ENCODE results near the gene DGKA. TPM values are rescaled to one million over a fixed set of nuclear protein-coding genes. Genes with fewer than 3 reads are reported as not detected.
"Not testable (repeated sequence)": the region's sequence is repeated elsewhere in the genome, so short reads cannot be mapped to it uniquely, and the experiment has no call there.

The DGKA gene
- total and polyA plus RNA-seq, 4 experiments from 2014 or later: 195 to 1,410 (median 897) TPM

DNA sequence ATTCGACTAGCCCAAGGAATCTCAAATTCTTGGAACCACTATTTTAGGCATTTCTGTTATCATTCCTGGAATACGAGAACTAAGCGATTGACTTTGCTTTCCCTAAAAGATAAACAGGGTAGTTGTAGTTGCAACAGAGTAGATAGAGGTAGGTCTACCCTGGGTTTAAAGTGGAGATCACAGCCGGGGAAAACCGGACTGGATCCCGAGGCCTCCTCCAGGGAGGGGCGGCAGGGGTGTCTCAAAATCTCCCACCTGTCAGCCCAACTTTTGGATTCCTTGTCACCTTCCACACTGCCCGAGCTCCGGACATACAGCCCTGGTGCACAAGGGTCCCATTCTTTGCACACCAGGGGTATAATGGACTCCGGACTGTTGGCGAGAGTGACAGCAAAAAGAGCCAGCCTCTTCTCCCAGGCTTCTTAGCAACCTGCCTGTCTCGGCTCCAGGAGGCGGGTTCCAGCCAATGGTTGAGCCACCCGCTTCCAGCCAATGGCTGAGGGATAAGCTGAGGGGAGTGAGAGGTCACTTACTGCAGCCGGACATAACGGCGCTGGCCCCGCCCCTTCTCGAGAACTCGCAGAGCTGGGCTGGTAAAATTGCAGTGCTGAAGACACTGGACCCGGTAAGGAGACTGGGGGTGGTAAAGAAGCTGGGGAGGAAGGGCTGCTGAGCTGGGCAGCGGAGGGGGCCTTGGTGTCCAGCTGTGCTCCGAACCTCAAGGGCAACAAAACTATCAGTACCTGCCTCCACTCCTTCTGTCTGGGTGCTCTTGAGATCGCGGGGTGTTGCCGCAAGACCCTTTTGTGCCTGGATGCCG, 66.0 kb downstream of the DGKA start, which contains the start of gene SUOX:
TSS of gene SUOX (plus strand) at position 562 of the 820 bp plus-strand sequence. CDS start 4,946 bp downstream, outside the sequence.
- ChIA-PET POLR2A (ENCODE audit: partially characterized antibody) (interaction anchor here (0.7 to 2.2 kb wide), 16 partner anchors 10 to 120 kb away, joined by 3 to 20 read pairs (median 3); partner anchors contain the start of genes IKZF4, RAB5B and RPS26), CTCF (ENCODE audit: partially characterized antibody) (interaction anchor here (1.0 to 5.7 kb wide), 32 partner anchors 7 to 272 kb away, joined by 3 to 61 read pairs (median 6); partner anchors contain the start of genes IKZF4, ORMDL2, PA2G4 and RAB5B)
- H3K27ac ChIP-seq (ENCODE audit: low read depth, low read length): no peak within 1 kb of the TSS
- H3K36me3 Mint-ChIP-seq: peaks cover 21 to 24% of the 10 kb centered on the region in 2 donors
- DNase-seq: peak in 1 of 5 donors; percentile 6
- peaks cover 0 to 1% of the 10 kb centered on the region in 2 donors for H3K27me3 Mint-ChIP-seq
- peaks cover 16% of the 10 kb centered on the region for H3K4me1 ChIP-seq (ENCODE audit: insufficient read depth, low read length)
- peak within 1 kb of the TSS in 6 of 7 donors; percentile 14 to 92 (median 62) for H3K27ac Mint-ChIP-seq
- H3K4me1 Mint-ChIP-seq: peaks cover 10 to 23% (median 12%) of the 10 kb centered on the region in 4 donors
- no peaks in the 10 kb centered on the region for H3K9me3 Mint-ChIP-seq
- peaks cover 21% of the 10 kb centered on the region for H3K36me3 ChIP-seq (ENCODE audit: insufficient read depth, low read length)
- no peaks in the 10 kb centered on the region for H3K9me3 ChIP-seq (ENCODE audit: control insufficient read depth in 1 of 2, low read length in 2 of 2)
- intact Hi-C loops (cut with micrococcal nuclease): loop anchor here (1.0 to 5.0 kb wide), 5 partner anchors 22 to 259 kb away; partner anchors contain the start of genes RAB5B, RPL41, RPS26 and ZC3H10
- peak within 1 kb of the TSS in 6 of 8 donors; percentile 2 to 54 (median 46) for H3K4me3 Mint-ChIP-seq
- peak within 1 kb of the TSS in 1 of 2 donors; percentile 18 for H3K4me3 ChIP-seq (ENCODE audit: low read length in 2 of 2)
- no peaks in the 10 kb centered on the region for H3K27me3 ChIP-seq (ENCODE audit: insufficient read depth, low read length)

DNA sequence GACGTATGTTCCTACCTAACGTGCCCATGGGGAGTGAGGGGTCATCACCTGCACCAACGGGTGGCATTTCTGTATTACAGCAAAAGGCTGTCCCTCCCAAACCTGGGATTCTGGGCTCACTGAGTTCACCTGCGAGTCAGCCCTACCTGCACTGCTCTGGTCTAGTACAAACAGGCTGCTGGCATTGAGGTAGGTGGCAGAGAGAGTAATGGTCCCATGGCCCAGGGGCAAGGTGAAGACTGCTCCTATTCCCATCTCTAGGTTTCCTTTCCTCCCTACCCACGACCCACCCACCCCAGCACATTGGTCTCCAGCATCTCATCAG, 66.5 kb downstream of the DGKA start:
- Mint-ChIP-seq H3K27me3 (peaks cover 0 to 1% of the 10 kb centered on the region in 2 donors), H3K36me3 (peaks cover 15 to 18% of the 10 kb centered on the region in 2 donors), H3K4me1 (peaks cover 10 to 23% (median 12%) of the 10 kb centered on the region in 4 donors), H3K4me3 (peak overlapping the region in 4 of 8 donors; percentile 31 to 54 (median 45)), H3K27ac (no peak overlapping the region), H3K9me3 (no peaks in the 10 kb centered on the region)
- intact Hi-C loops (cut with micrococcal nuclease): loop anchor here (2.0 to 5.0 kb wide), 2 partner anchors 23 to 120 kb away; partner anchors contain the start of genes RAB5B, RPL41 and ZC3H10
- no peak for DNase-seq
- H3K36me3 ChIP-seq (ENCODE audit: insufficient read depth, low read length): peaks cover 15% of the 10 kb centered on the region
- H3K27me3 ChIP-seq (ENCODE audit: insufficient read depth, low read length): no peaks in the 10 kb centered on the region
- ChIA-PET POLR2A (ENCODE audit: partially characterized antibody) (interaction anchor here (0.7 to 2.2 kb wide), 6 partner anchors 10 to 49 kb away, joined by 3 to 9 read pairs (median 3); partner anchors contain the start of genes IKZF4, RAB5B and RPS26), CTCF (ENCODE audit: partially characterized antibody) (interaction anchor here (0.7 to 5.7 kb wide), 13 partner anchors 8 to 259 kb away, joined by 3 to 61 read pairs (median 7); partner anchors contain the start of genes ORMDL2, PA2G4 and SARNP)
- H3K4me3 ChIP-seq (ENCODE audit: low read length in 2 of 2): no peak overlapping the region
- H3K9me3 ChIP-seq (ENCODE audit: control insufficient read depth in 1 of 2, low read length in 2 of 2): no peaks in the 10 kb centered on the region
- H3K27ac ChIP-seq (ENCODE audit: low read depth, low read length): no peak overlapping the region
- H3K4me1 ChIP-seq (ENCODE audit: insufficient read depth, low read length): peaks cover 16% of the 10 kb centered on the region

DNA sequence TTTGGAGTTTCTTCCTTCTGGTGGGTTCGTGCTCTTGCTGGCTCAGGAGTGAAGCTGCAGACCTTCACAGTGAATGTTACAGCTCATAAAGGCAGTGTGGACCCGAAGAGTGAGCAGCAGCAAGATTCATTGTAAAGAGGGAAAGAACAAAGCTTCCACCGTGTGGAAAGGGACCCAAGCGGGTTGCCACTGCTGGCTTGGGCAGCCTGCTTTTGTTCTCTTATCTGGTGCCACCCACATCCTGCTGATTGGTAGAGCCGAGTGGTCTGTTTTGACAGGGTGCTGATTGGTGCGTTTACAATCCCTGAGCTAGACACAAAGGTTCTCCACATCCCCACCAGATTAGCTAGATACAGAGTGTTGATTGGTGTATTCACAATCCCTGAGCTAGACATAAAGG, 68.6 kb downstream of the DGKA start:
- H3K36me3 Mint-ChIP-seq; DNase-seq; H3K4me3 ChIP-seq (ENCODE audit: low read length in 2 of 2); H3K27me3 Mint-ChIP-seq; H3K27ac Mint-ChIP-seq; H3K9me3 Mint-ChIP-seq; H3K4me3 Mint-ChIP-seq; POLR2A ChIA-PET (ENCODE audit: partially characterized antibody); H3K36me3 ChIP-seq (ENCODE audit: insufficient read depth, low read length); H3K27me3 ChIP-seq (ENCODE audit: insufficient read depth, low read length); H3K9me3 ChIP-seq (ENCODE audit: control insufficient read depth in 1 of 2, low read length in 2 of 2); H3K27ac ChIP-seq (ENCODE audit: low read depth, low read length): not testable (repeated sequence)
- peaks cover 16% of the 10 kb centered on the region for H3K4me1 ChIP-seq (ENCODE audit: insufficient read depth, low read length)
- H3K4me1 Mint-ChIP-seq: peaks cover 10 to 23% (median 12%) of the 10 kb centered on the region in 4 donors
- CTCF ChIA-PET (ENCODE audit: partially characterized antibody): interaction anchor here (0.7 to 5.7 kb wide), 5 partner anchors 8 to 261 kb away, joined by 3 to 36 read pairs (median 15); no protein-coding TSS in a partner anchor
- intact Hi-C loops (cut with micrococcal nuclease): loop anchor here (5.0 kb wide), 1 partner anchor 118 kb away; the partner anchor contains the start of genes RPL41 and ZC3H10

DNA sequence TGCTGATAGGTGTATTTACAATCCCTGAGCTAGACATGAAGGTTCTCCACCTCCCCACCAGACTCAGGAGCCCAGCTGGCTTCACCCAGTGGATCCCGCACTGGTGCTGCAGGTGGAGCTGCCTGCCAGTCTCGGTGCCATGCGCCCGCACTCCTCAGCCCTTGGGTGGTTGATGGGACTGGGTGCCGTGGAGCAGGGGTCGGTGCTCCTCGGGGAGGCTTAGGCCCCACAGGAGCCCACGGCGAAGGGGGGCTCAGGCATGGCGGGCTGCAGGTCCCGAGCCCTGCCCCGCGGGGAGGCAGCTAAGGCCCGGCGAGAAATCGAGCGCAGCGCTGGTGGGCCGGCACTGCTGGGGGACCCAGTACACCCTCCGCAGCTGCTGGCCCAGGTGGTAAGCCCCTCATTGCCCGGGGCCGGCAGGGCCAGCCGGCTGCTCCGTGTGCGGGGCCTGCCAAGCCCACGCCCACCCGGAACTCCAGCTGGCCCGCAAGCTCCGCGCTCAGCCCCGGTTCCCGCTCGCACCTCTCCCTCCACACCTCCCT, 69.1 kb downstream of the DGKA start:
- intact Hi-C loops (cut with micrococcal nuclease): loop anchor here (5.0 kb wide), 1 partner anchor 117 kb away; the partner anchor contains the start of genes RPL41 and ZC3H10
- H3K36me3 ChIP-seq (ENCODE audit: insufficient read depth, low read length); H3K27ac ChIP-seq (ENCODE audit: low read depth, low read length); H3K27me3 Mint-ChIP-seq; H3K27me3 ChIP-seq (ENCODE audit: insufficient read depth, low read length); H3K4me3 Mint-ChIP-seq; DNase-seq; H3K27ac Mint-ChIP-seq; POLR2A ChIA-PET (ENCODE audit: partially characterized antibody); H3K4me3 ChIP-seq (ENCODE audit: low read length in 2 of 2); H3K9me3 Mint-ChIP-seq; H3K9me3 ChIP-seq (ENCODE audit: control insufficient read depth in 1 of 2, low read length in 2 of 2); H3K36me3 Mint-ChIP-seq: not testable (repeated sequence)
- CTCF ChIA-PET (ENCODE audit: partially characterized antibody): interaction anchor here (0.7 to 5.7 kb wide), 5 partner anchors 9 to 261 kb away, joined by 3 to 36 read pairs (median 15); no protein-coding TSS in a partner anchor
- peaks cover 16% of the 10 kb centered on the region for H3K4me1 ChIP-seq (ENCODE audit: insufficient read depth, low read length)
- peaks cover 10 to 23% (median 12%) of the 10 kb centered on the region in 4 donors for H3K4me1 Mint-ChIP-seq

DNA sequence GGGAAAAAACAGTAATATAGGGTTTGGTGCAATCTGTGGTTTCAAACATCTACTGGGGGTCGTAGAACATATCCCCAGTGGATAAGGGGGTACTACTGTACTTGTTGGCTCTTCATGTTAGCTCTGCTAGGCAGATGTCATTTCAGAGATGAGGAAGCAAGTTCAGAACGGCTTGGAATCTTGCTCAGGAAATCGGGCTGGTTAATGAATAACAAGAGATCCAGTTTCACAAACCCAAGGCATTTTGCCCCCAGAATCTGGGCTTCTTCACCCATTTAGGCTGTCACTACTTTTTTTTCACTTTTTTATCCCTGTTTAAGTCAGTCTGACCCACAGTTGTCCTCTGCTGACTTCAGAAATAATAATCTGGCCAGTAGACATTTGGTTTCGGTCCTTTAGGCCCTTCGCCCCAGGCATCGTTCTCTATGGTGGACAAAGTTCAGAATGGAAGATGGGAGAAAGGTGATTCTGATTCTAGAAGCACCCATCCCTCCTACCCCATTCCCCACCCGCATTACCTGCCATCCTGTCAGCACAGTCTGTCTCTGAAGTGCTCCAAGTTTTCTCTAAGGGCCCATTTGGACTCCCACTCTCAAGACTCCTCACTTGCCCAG, 70.6 kb downstream of the DGKA start:
- H3K4me1 ChIP-seq (ENCODE audit: insufficient read depth, low read length): peaks cover 12% of the 10 kb centered on the region
- intact Hi-C loops (cut with micrococcal nuclease): no loop called here
- no peaks in the 10 kb centered on the region for H3K9me3 ChIP-seq (ENCODE audit: control insufficient read depth in 1 of 2, low read length in 2 of 2)
- H3K36me3 ChIP-seq (ENCODE audit: insufficient read depth, low read length): no peaks in the 10 kb centered on the region
- no peak overlapping the region for H3K27ac ChIP-seq (ENCODE audit: low read depth, low read length)
- H3K27ac Mint-ChIP-seq: peak overlapping the region in 2 of 7 donors; percentile 19 to 49
- ChIA-PET POLR2A (ENCODE audit: partially characterized antibody) (interaction anchor here (1.6 kb wide), 1 partner anchor 20 kb away, joined by 3 read pairs; no protein-coding TSS in a partner anchor), CTCF (ENCODE audit: partially characterized antibody) (no interaction called here)
- H3K9me3 Mint-ChIP-seq: no peaks in the 10 kb centered on the region
- no peaks in the 10 kb centered on the region for H3K27me3 Mint-ChIP-seq
- H3K27me3 ChIP-seq (ENCODE audit: insufficient read depth, low read length): no peaks in the 10 kb centered on the region
- no peak overlapping the region for H3K4me3 Mint-ChIP-seq
- peaks cover 7 to 24% (median 12%) of the 10 kb centered on the region in 4 donors for H3K4me1 Mint-ChIP-seq
- no peak overlapping the region for H3K4me3 ChIP-seq (ENCODE audit: low read length in 2 of 2)
- H3K36me3 Mint-ChIP-seq: no peaks in the 10 kb centered on the region
- DNase-seq: no peak

DNA sequence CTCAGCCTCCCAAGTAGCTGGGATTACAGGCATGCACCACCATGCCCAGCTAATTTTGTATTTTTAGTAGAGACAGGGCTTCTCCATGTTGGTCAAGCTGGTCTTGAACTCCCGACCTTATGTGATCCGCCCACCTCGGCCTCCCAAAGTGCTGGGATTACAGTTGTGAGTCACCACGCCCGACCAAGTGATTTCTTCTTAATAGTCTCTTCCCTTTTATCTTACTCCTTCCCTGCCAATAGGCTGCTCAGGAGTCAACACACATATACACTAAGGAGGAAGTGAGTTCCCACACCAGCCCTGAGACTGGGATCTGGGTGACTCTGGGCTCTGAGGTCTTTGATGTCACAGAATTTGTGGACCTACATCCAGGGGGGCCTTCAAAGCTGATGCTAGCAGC, 72.4 kb downstream of the DGKA start:
- peaks cover 12 to 28% (median 21%) of the 10 kb centered on the region in 4 donors for H3K4me1 Mint-ChIP-seq
- H3K9me3 Mint-ChIP-seq; H3K27me3 ChIP-seq (ENCODE audit: insufficient read depth, low read length); H3K27ac Mint-ChIP-seq; H3K36me3 Mint-ChIP-seq; H3K27ac ChIP-seq (ENCODE audit: low read depth, low read length); H3K27me3 Mint-ChIP-seq; DNase-seq; H3K9me3 ChIP-seq (ENCODE audit: control insufficient read depth in 1 of 2, low read length in 2 of 2); H3K4me3 ChIP-seq (ENCODE audit: low read length in 2 of 2); intact Hi-C loops (cut with micrococcal nuclease); H3K4me3 Mint-ChIP-seq; H3K36me3 ChIP-seq (ENCODE audit: insufficient read depth, low read length); CTCF ChIA-PET (ENCODE audit: partially characterized antibody): not testable (repeated sequence)
- POLR2A ChIA-PET (ENCODE audit: partially characterized antibody): interaction anchor here (1.3 to 1.6 kb wide), 2 partner anchors 22 to 30 kb away, joined by 3 to 4 read pairs; partner anchors contain the start of gene RAB5B
- H3K4me1 ChIP-seq (ENCODE audit: insufficient read depth, low read length): peaks cover 10% of the 10 kb centered on the region
